ENCODE results near the gene CPT1A.
A peak's percentile ranks its signal among the peaks of the same experiment; 100 is the strongest.

Gene CPT1A

GRCh38 chr11:68828155-68828931 lies 13.4 kb downstream of the CPT1A start:
- H3K4me1 ChIP-seq: peaks cover 5 to 43% (median 31%) of the 10 kb centered on the region in 4 donors
- no peak overlapping the region for H3K4me3 ChIP-seq
- intact Hi-C loops (cut with DNase I; ENCODE audit: low total_unique reads): no loop called here
- no peak for DNase-seq
- H3K27ac ChIP-seq: peak overlapping the region in 1 of 2 donors; percentile 1
- H3K9me3 ChIP-seq: no peaks in the 10 kb centered on the region
- no peaks in the 10 kb centered on the region for H3K27me3 ChIP-seq
- H3K36me3 ChIP-seq: peaks cover 0 to 16% (median 15%) of the 10 kb centered on the region in 3 donors
- TF ChIP-seq, protein P1, sequence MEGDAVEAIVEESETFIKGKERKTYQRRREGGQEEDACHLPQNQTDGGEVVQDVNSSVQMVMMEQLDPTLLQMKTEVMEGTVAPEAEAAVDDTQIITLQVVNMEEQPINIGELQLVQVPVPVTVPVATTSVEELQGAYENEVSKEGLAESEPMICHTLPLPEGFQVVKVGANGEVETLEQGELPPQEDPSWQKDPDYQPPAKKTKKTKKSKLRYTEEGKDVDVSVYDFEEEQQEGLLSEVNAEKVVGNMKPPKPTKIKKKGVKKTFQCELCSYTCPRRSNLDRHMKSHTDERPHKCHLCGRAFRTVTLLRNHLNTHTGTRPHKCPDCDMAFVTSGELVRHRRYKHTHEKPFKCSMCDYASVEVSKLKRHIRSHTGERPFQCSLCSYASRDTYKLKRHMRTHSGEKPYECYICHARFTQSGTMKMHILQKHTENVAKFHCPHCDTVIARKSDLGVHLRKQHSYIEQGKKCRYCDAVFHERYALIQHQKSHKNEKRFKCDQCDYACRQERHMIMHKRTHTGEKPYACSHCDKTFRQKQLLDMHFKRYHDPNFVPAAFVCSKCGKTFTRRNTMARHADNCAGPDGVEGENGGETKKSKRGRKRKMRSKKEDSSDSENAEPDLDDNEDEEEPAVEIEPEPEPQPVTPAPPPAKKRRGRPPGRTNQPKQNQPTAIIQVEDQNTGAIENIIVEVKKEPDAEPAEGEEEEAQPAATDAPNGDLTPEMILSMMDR (IDR thresholded peaks at IDR 0.05): no peak

- Histone ChIP-seq H3K36me3 (peaks cover 0 to 16% (median 15%) of the 10 kb centered on the region in 3 donors), H3K27me3 (no peaks in the 10 kb centered on the region), H3K4me3 (no peak overlapping the region), H3K27ac (no peak overlapping the region), H3K9me3 (no peaks in the 10 kb centered on the region), H3K4me1 (peaks cover 5 to 37% (median 25%) of the 10 kb centered on the region in 4 donors)
- TF ChIP-seq, protein P1 (IDR thresholded peaks at IDR 0.05): no peak
- intact Hi-C loops (cut with DNase I; ENCODE audit: low total_unique reads): no loop called here
- no peak for DNase-seq
Measured at GRCh38 chr11:68827733-68828132, 14.0 kb downstream of the CPT1A start.

- Histone ChIP-seq H3K27me3 (no peaks in the 10 kb centered on the region), H3K9me3 (no peaks in the 10 kb centered on the region), H3K27ac (no peak overlapping the region), H3K36me3 (peaks cover 4 to 16% (median 15%) of the 10 kb centered on the region in 3 donors), H3K4me1 (peaks cover under 1 to 27% (median 15%) of the 10 kb centered on the region in 4 donors), H3K4me3 (no peak overlapping the region)
- TF ChIP-seq, protein P1 (IDR thresholded peaks at IDR 0.05): no peak
- intact Hi-C loops (cut with DNase I; ENCODE audit: low total_unique reads): no loop called here
- no peak for DNase-seq
Measured at GRCh38 chr11:68826726-68827125, 15.0 kb downstream of the CPT1A start.

DNA sequence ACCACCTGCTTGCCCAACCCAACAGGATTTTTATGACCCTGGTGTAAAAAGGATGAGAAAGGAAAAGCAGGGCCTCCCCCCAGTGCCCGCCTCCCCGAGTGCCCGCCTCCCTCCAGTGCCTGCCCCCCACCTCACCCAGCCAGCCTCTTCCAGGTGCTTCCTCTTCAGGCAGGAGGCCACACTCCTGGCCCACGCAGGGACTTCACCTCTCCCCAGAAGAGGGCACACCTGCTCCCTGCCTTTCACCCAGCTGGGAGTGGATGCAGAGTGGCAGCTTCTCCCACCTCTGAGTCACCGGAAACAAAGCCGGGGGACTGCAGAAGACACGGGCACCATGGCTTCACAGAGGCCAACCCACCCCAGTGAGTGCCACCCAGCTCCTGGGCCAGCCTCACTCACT lies 16.1 kb downstream of the CPT1A start:
- H3K4me1 ChIP-seq: peaks cover 0 to 21% (median 14%) of the 10 kb centered on the region in 4 donors
- intact Hi-C loops (cut with DNase I; ENCODE audit: low total_unique reads): no loop called here
- H3K27me3 ChIP-seq: no peaks in the 10 kb centered on the region
- TF ChIP-seq, protein P1 (IDR thresholded peaks at IDR 0.05): no peak
- peaks cover 4 to 10% (median 8%) of the 10 kb centered on the region in 3 donors for H3K36me3 ChIP-seq
- no peaks in the 10 kb centered on the region for H3K9me3 ChIP-seq
- DNase-seq: no peak
- H3K27ac ChIP-seq: no peak overlapping the region
- no peak overlapping the region for H3K4me3 ChIP-seq

DNA sequence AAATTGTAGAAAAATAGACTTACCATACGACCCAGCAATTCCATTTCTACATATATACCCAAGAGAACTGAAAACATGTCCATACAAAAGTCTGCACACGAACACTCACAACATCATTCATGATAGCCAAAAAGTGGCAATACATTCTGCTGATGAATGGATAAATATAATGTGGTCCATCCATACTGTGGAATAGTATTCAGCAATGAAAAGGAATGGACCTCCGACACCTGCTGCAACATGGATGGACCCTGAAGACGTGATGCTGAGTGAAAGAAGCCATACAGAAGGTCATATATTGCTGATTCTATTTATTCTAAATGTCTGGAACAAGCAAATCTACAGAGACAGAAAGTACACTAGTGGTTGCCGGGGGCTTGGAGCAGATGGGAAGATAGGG lies 19.2 kb downstream of the CPT1A start:
- Histone ChIP-seq H3K27me3 (no peaks in the 10 kb centered on the region), H3K27ac (no peak overlapping the region), H3K9me3 (no peaks in the 10 kb centered on the region), H3K4me1 (peaks cover 0 to 6% (median 2%) of the 10 kb centered on the region in 4 donors), H3K4me3 (no peak overlapping the region), H3K36me3 (peaks cover 0 to 6% (median 4%) of the 10 kb centered on the region in 3 donors)
- DNase-seq: no peak
- TF ChIP-seq, protein P1 (IDR thresholded peaks at IDR 0.05): no peak
- intact Hi-C loops (cut with DNase I; ENCODE audit: low total_unique reads): no loop called here
